ENCODE measurements around the gene KIF21B. TPM values are rescaled to one million over a fixed set of nuclear protein-coding genes. Genes with fewer than 3 reads are reported as not detected.
"Not testable (repeated sequence)": the region's sequence is repeated elsewhere in the genome, so short reads cannot be mapped to it uniquely, and the experiment has no call there.

Gene KIF21B
- polyA plus RNA-seq, 3 donors = 2.0 to 2.3 (median 2.0) TPM

GRCh38 chr1:200973937-200974657, 49.4 kb downstream of the KIF21B start:
- DNase-seq (ENCODE audit: low read depth in 3 of 3, low spot score in 2 of 3) = no peak

- DNase-seq (ENCODE audit: low read depth in 3 of 3, low spot score in 2 of 3) = no peak
These were observed 50.4 kb downstream of the KIF21B start for GRCh38 chr1:200972985-200973742.

- peak in 2 of 3 donors; percentile 41 to 44 for DNase-seq (ENCODE audit: low read depth in 3 of 3, low spot score in 2 of 3)
These were observed 51.4 kb downstream of the KIF21B start for GRCh38 chr1:200971955-200972711.

- no peak for DNase-seq (ENCODE audit: low read depth in 3 of 3, low spot score in 2 of 3)
These were observed 52.0 kb downstream of the KIF21B start for GRCh38 chr1:200971428-200971903.

- no peak for DNase-seq (ENCODE audit: low read depth in 3 of 3, low spot score in 2 of 3)
These were observed 52.6 kb downstream of the KIF21B start for GRCh38 chr1:200970771-200971427.

- no peak for DNase-seq (ENCODE audit: low read depth in 3 of 3, low spot score in 2 of 3)
These were observed 53.6 kb downstream of the KIF21B start for GRCh38 chr1:200969726-200970561.

GRCh38 chr1:200968469-200969410, 54.8 kb downstream of the KIF21B start:
- DNase-seq (ENCODE audit: low read depth in 3 of 3, low spot score in 2 of 3) = no peak

GRCh38 chr1:200967693-200968468, 55.6 kb downstream of the KIF21B start:
- DNase-seq (ENCODE audit: low read depth in 3 of 3, low spot score in 2 of 3) = no peak

GRCh38 chr1:200966934-200967333, 56.6 kb downstream of the KIF21B start:
- DNase-seq (ENCODE audit: low read depth in 3 of 3, low spot score in 2 of 3) = no peak

GRCh38 chr1:200965111-200965805, 58.3 kb downstream of the KIF21B start:
- no peak for DNase-seq (ENCODE audit: low read depth in 3 of 3, low spot score in 2 of 3)

- DNase-seq (ENCODE audit: low read depth in 3 of 3, low spot score in 2 of 3) = not testable (repeated sequence)
These were observed 59.6 kb downstream of the KIF21B start for GRCh38 chr1:200963888-200964287.

GRCh38 chr1:200963076-200963475, 60.4 kb downstream of the KIF21B start:
- DNase-seq (ENCODE audit: low read depth in 3 of 3, low spot score in 2 of 3) = no peak

- no peak for DNase-seq (ENCODE audit: low read depth in 3 of 3, low spot score in 2 of 3)
These were observed 60.9 kb downstream of the KIF21B start for GRCh38 chr1:200962631-200963030.

GRCh38 chr1:200962151-200962550, 61.4 kb downstream of the KIF21B start:
- not testable (repeated sequence) for DNase-seq (ENCODE audit: low read depth in 3 of 3, low spot score in 2 of 3)

GRCh38 chr1:200960948-200961340, 62.6 kb downstream of the KIF21B start:
- no peak for DNase-seq (ENCODE audit: low read depth in 3 of 3, low spot score in 2 of 3)

GRCh38 chr1:200960236-200960947, 63.1 kb downstream of the KIF21B start:
- DNase-seq (ENCODE audit: low read depth in 3 of 3, low spot score in 2 of 3) = no peak
